ENCODE measurements around the gene SYTL4. TPM values are rescaled to one million over a fixed set of nuclear protein-coding genes. Genes with fewer than 3 reads are reported as not detected.

The SYTL4 gene
- total RNA-seq, 1 experiment from 2014 or later, result 0.13 TPM

- H3K27me3 Mint-ChIP-seq (ENCODE audit: low read depth), result peaks cover 6% of the 10 kb centered on the region
- H3K4me3 Mint-ChIP-seq, result no peak overlapping the region
- DNase-seq, result no peak
- Histone ChIP-seq H2BK120ac (ENCODE audit: low read depth, low read length, poor library complexity, severe bottlenecking) (no peak overlapping the region), H2AFZ (ENCODE audit: low read length) (no peak overlapping the region), H4K5ac (ENCODE audit: insufficient read length, low read depth, low read length) (no peak overlapping the region), H3K4ac (ENCODE audit: low read depth, low read length) (no peak overlapping the region), H4K20me1 (ENCODE audit: control insufficient read depth, insufficient read depth, insufficient read length) (no peaks in the 10 kb centered on the region), H3K18ac (ENCODE audit: insufficient read length, low read depth, low read length) (no peak overlapping the region), H3K79me1 (ENCODE audit: insufficient read depth, low read depth, low read length, poor library complexity, severe bottlenecking) (no peaks in the 10 kb centered on the region), H2BK5ac (ENCODE audit: insufficient read length, low read length) (no peak overlapping the region), H3K27me3 (ENCODE audit: insufficient read depth, low read length) (no peaks in the 10 kb centered on the region), H3K23me2 (ENCODE audit: insufficient read length, low read depth, low read length, poor library complexity, severe bottlenecking) (no peaks in the 10 kb centered on the region), H3T11ph (ENCODE audit: low read length) (no peak overlapping the region), H3K79me2 (ENCODE audit: insufficient read depth, low read length) (no peaks in the 10 kb centered on the region), H3K23ac (ENCODE audit: insufficient read length, low read depth, low read length) (no peak overlapping the region), H4K91ac (ENCODE audit: insufficient read length, low read depth, low read length) (no peak overlapping the region), H4K8ac (replicated peaks; ENCODE audit: insufficient read length, low read depth, low read length) (no peak overlapping the region), H3K9ac (ENCODE audit: extremely low read depth, insufficient read length, low read length) (no peak overlapping the region), H2BK12ac (ENCODE audit: insufficient read length, low read depth, low read length) (no peak overlapping the region), H3K56ac (ENCODE audit: insufficient read length, low read depth, low read length) (no peak overlapping the region), H2BK20ac (ENCODE audit: low read depth, low read length, poor library complexity, severe bottlenecking) (no peak overlapping the region), H3K14ac (ENCODE audit: insufficient read depth, low read length) (no peak overlapping the region), H3K27ac (ENCODE audit: insufficient read length, low read depth, low read length) (no peak overlapping the region), H3K4me1 (ENCODE audit: insufficient read depth, low read length) (no peaks in the 10 kb centered on the region), H3K4me2 (ENCODE audit: insufficient read depth, insufficient read length, low read length) (no peak overlapping the region), H2AK5ac (ENCODE audit: insufficient read length, low read length) (no peak overlapping the region), H2BK15ac (ENCODE audit: low read depth, low read length) (no peak overlapping the region), H3K9me3 (ENCODE audit: control insufficient read depth, low read depth, low read length) (peaks cover 5% of the 10 kb centered on the region)
- H3K4me1 Mint-ChIP-seq, result peaks cover 0 to 2% of the 10 kb centered on the region in 2 experiments; a peak in 1 of 4 replicates
- no CpG with 5 or more reads among the region's 2 CpGs for WGBS (ENCODE audit: extremely low coverage, insufficient read length, low lambda C conversion rate)
- H3K9me3 Mint-ChIP-seq, result peaks cover 1 to 70% of the 10 kb centered on the region in 2 experiments; a peak in 4 of 5 replicates
- TF ChIP-seq CTCF (conservative IDR thresholded peaks at IDR 0.05), result no peak
- peaks cover 0 to 2% (median 0%) of the 10 kb centered on the region in 3 experiments; a peak in 1 of 7 replicates for H3K36me3 Mint-ChIP-seq (ENCODE audit: insufficient read depth in 1 of 3, low read depth in 3 of 3)
- no peak overlapping the region for H3K27ac Mint-ChIP-seq
Measured at GRCh38 chrX:100674705-100675104, 57.2 kb downstream of the SYTL4 start.

Measured in H9 (cell line).